Measurements from ENCODE around the gene RASSF3. TPM values are rescaled to one million over a fixed set of nuclear protein-coding genes. Genes with fewer than 3 reads are reported as not detected.

RASSF3 gene
- total and polyA plus RNA-seq, 2 donors, result 9.4 to 22.8 TPM

GRCh38 chr12:64634508-64635092 lies 24.3 kb downstream of the RASSF3 start:
- H3K36me3 ChIP-seq (ENCODE audit: control insufficient read depth in 2 of 2, insufficient read depth in 2 of 2, low read length in 1 of 2), result peaks cover 0 to 3% of the 10 kb centered on the region in 2 donors
- no peak overlapping the region for H3K27ac ChIP-seq (ENCODE audit: low read depth in 1 of 2, low read length in 1 of 2)
- no peaks in the 10 kb centered on the region for H3K4me1 ChIP-seq (ENCODE audit: control insufficient read depth in 2 of 2, insufficient read depth in 2 of 2, low read length in 2 of 2)
- DNase-seq (ENCODE audit: low read depth in 6 of 9, low spot score in 9 of 9), result no peak
- WGBS, result 98% methylated on average over 7 of the region's 7 CpGs
- no peaks in the 10 kb centered on the region for H3K27me3 ChIP-seq (ENCODE audit: control insufficient read depth in 2 of 2, insufficient read depth in 1 of 2, low read length in 1 of 2)
- H3K4me3 ChIP-seq (ENCODE audit: low read length in 2 of 2), result no peak overlapping the region
- H3K9me3 ChIP-seq (ENCODE audit: control insufficient read depth in 2 of 2, insufficient read depth in 1 of 2, low read length in 1 of 2), result peaks cover 0 to 4% of the 10 kb centered on the region in 2 donors

GRCh38 chr12:64635356-64635998 lies 25.2 kb downstream of the RASSF3 start:
- H3K9me3 ChIP-seq (ENCODE audit: control insufficient read depth in 2 of 2, insufficient read depth in 1 of 2, low read length in 1 of 2), result peaks cover 0 to 4% of the 10 kb centered on the region in 2 donors
- no peaks in the 10 kb centered on the region for H3K27me3 ChIP-seq (ENCODE audit: control insufficient read depth in 2 of 2, insufficient read depth in 1 of 2, low read length in 1 of 2)
- 98% methylated on average over 5 of the region's 5 CpGs for WGBS
- no peak overlapping the region for H3K27ac ChIP-seq (ENCODE audit: low read depth in 1 of 2, low read length in 1 of 2)
- no peaks in the 10 kb centered on the region for H3K36me3 ChIP-seq (ENCODE audit: control insufficient read depth in 2 of 2, insufficient read depth in 2 of 2, low read length in 1 of 2)
- no peak for DNase-seq (ENCODE audit: low read depth in 6 of 9, low spot score in 9 of 9)
- no peak overlapping the region for H3K4me3 ChIP-seq (ENCODE audit: low read length in 2 of 2)
- no peaks in the 10 kb centered on the region for H3K4me1 ChIP-seq (ENCODE audit: control insufficient read depth in 2 of 2, insufficient read depth in 2 of 2, low read length in 2 of 2)

GRCh38 chr12:64636856-64637255 lies 26.6 kb downstream of the RASSF3 start:
- no peak for DNase-seq (ENCODE audit: low read depth in 6 of 9, low spot score in 9 of 9)
- no peaks in the 10 kb centered on the region for H3K4me1 ChIP-seq (ENCODE audit: control insufficient read depth in 2 of 2, insufficient read depth in 2 of 2, low read length in 2 of 2)
- no peak overlapping the region for H3K27ac ChIP-seq (ENCODE audit: low read depth in 1 of 2, low read length in 1 of 2)
- over 99% methylated on average over 2 of the region's 2 CpGs for WGBS
- H3K27me3 ChIP-seq (ENCODE audit: control insufficient read depth in 2 of 2, insufficient read depth in 1 of 2, low read length in 1 of 2), result no peaks in the 10 kb centered on the region
- peaks cover 0 to 4% of the 10 kb centered on the region in 2 donors for H3K9me3 ChIP-seq (ENCODE audit: control insufficient read depth in 2 of 2, insufficient read depth in 1 of 2, low read length in 1 of 2)
- no peak overlapping the region for H3K4me3 ChIP-seq (ENCODE audit: low read length in 2 of 2)
- no peaks in the 10 kb centered on the region for H3K36me3 ChIP-seq (ENCODE audit: control insufficient read depth in 2 of 2, insufficient read depth in 2 of 2, low read length in 1 of 2)

GRCh38 chr12:64639466-64639865 lies 29.2 kb downstream of the RASSF3 start:
- Histone ChIP-seq H3K4me1 (ENCODE audit: control insufficient read depth in 2 of 2, insufficient read depth in 2 of 2, low read length in 2 of 2) (no peaks in the 10 kb centered on the region), H3K27ac (ENCODE audit: low read depth in 1 of 2, low read length in 1 of 2) (no peak overlapping the region), H3K36me3 (ENCODE audit: control insufficient read depth in 2 of 2, insufficient read depth in 2 of 2, low read length in 1 of 2) (no peaks in the 10 kb centered on the region), H3K27me3 (ENCODE audit: control insufficient read depth in 2 of 2, insufficient read depth in 1 of 2, low read length in 1 of 2) (no peaks in the 10 kb centered on the region), H3K4me3 (ENCODE audit: low read length in 2 of 2) (no peak overlapping the region), H3K9me3 (ENCODE audit: control insufficient read depth in 2 of 2, insufficient read depth in 1 of 2, low read length in 1 of 2) (no peaks in the 10 kb centered on the region)
- no peak for DNase-seq (ENCODE audit: low read depth in 6 of 9, low spot score in 9 of 9)
- WGBS, result 92% methylated on average over 1 of the region's 1 CpG

- Histone ChIP-seq H3K4me1 (ENCODE audit: control insufficient read depth in 2 of 2, insufficient read depth in 2 of 2, low read length in 2 of 2) (no peaks in the 10 kb centered on the region), H3K27ac (ENCODE audit: low read depth in 1 of 2, low read length in 1 of 2) (no peak overlapping the region)
Measured at GRCh38 chr12:64646318-64646717, 36.0 kb downstream of the RASSF3 start.

GRCh38 chr12:64649487-64649886 lies 39.2 kb downstream of the RASSF3 start:
- Histone ChIP-seq H3K27ac (ENCODE audit: low read depth in 1 of 2, low read length in 1 of 2) (no peak overlapping the region), H3K9me3 (ENCODE audit: control insufficient read depth in 2 of 2, insufficient read depth in 1 of 2, low read length in 1 of 2) (no peaks in the 10 kb centered on the region), H3K36me3 (ENCODE audit: control insufficient read depth in 2 of 2, insufficient read depth in 2 of 2, low read length in 1 of 2) (no peaks in the 10 kb centered on the region), H3K4me3 (ENCODE audit: low read length in 2 of 2) (no peak overlapping the region), H3K4me1 (ENCODE audit: control insufficient read depth in 2 of 2, insufficient read depth in 2 of 2, low read length in 2 of 2) (no peaks in the 10 kb centered on the region), H3K27me3 (ENCODE audit: control insufficient read depth in 2 of 2, insufficient read depth in 1 of 2, low read length in 1 of 2) (no peaks in the 10 kb centered on the region)
- no peak for DNase-seq (ENCODE audit: low read depth in 6 of 9, low spot score in 9 of 9)
- 98% methylated on average over 6 of the region's 6 CpGs for WGBS

More at GRCh38 chr12:64646318-64646717, 36.0 kb downstream of the RASSF3 start:
- no peaks in the 10 kb centered on the region for H3K27me3 ChIP-seq (ENCODE audit: control insufficient read depth in 2 of 2, insufficient read depth in 1 of 2, low read length in 1 of 2)
- H3K4me3 ChIP-seq (ENCODE audit: low read length in 2 of 2), result no peak overlapping the region
- no peaks in the 10 kb centered on the region for H3K36me3 ChIP-seq (ENCODE audit: control insufficient read depth in 2 of 2, insufficient read depth in 2 of 2, low read length in 1 of 2)
- H3K9me3 ChIP-seq (ENCODE audit: control insufficient read depth in 2 of 2, insufficient read depth in 1 of 2, low read length in 1 of 2), result no peaks in the 10 kb centered on the region
- DNase-seq (ENCODE audit: low read depth in 6 of 9, low spot score in 9 of 9), result no peak

GRCh38 chr12:64650762-64651161 lies 40.5 kb downstream of the RASSF3 start:
- no peaks in the 10 kb centered on the region for H3K27me3 ChIP-seq (ENCODE audit: control insufficient read depth in 2 of 2, insufficient read depth in 1 of 2, low read length in 1 of 2)
- no peaks in the 10 kb centered on the region for H3K4me1 ChIP-seq (ENCODE audit: control insufficient read depth in 2 of 2, insufficient read depth in 2 of 2, low read length in 2 of 2)
- H3K9me3 ChIP-seq (ENCODE audit: control insufficient read depth in 2 of 2, insufficient read depth in 1 of 2, low read length in 1 of 2), result no peaks in the 10 kb centered on the region
- 97% methylated on average over 4 of the region's 4 CpGs for WGBS
- H3K4me3 ChIP-seq (ENCODE audit: low read length in 2 of 2), result no peak overlapping the region
- DNase-seq (ENCODE audit: low read depth in 6 of 9, low spot score in 9 of 9), result no peak
- no peaks in the 10 kb centered on the region for H3K36me3 ChIP-seq (ENCODE audit: control insufficient read depth in 2 of 2, insufficient read depth in 2 of 2, low read length in 1 of 2)
- no peak overlapping the region for H3K27ac ChIP-seq (ENCODE audit: low read depth in 1 of 2, low read length in 1 of 2)

GRCh38 chr12:64652346-64652745 lies 42.1 kb downstream of the RASSF3 start:
- Histone ChIP-seq H3K27ac (ENCODE audit: low read depth in 1 of 2, low read length in 1 of 2) (no peak overlapping the region), H3K36me3 (ENCODE audit: control insufficient read depth in 2 of 2, insufficient read depth in 2 of 2, low read length in 1 of 2) (no peaks in the 10 kb centered on the region), H3K4me3 (ENCODE audit: low read length in 2 of 2) (no peak overlapping the region), H3K9me3 (ENCODE audit: control insufficient read depth in 2 of 2, insufficient read depth in 1 of 2, low read length in 1 of 2) (no peaks in the 10 kb centered on the region), H3K27me3 (ENCODE audit: control insufficient read depth in 2 of 2, insufficient read depth in 1 of 2, low read length in 1 of 2) (no peaks in the 10 kb centered on the region), H3K4me1 (ENCODE audit: control insufficient read depth in 2 of 2, insufficient read depth in 2 of 2, low read length in 2 of 2) (no peaks in the 10 kb centered on the region)
- WGBS, result 86% methylated on average over 2 of the region's 2 CpGs
- no peak for DNase-seq (ENCODE audit: low read depth in 6 of 9, low spot score in 9 of 9)

GRCh38 chr12:64653123-64653522 lies 42.8 kb downstream of the RASSF3 start:
- no peak overlapping the region for H3K4me3 ChIP-seq (ENCODE audit: low read length in 2 of 2)
- H3K9me3 ChIP-seq (ENCODE audit: control insufficient read depth in 2 of 2, insufficient read depth in 1 of 2, low read length in 1 of 2), result no peaks in the 10 kb centered on the region
- no peak for DNase-seq (ENCODE audit: low read depth in 6 of 9, low spot score in 9 of 9)
- H3K27ac ChIP-seq (ENCODE audit: low read depth in 1 of 2, low read length in 1 of 2), result no peak overlapping the region
- WGBS, result 93% methylated on average over 1 of the region's 1 CpG
- no peaks in the 10 kb centered on the region for H3K4me1 ChIP-seq (ENCODE audit: control insufficient read depth in 2 of 2, insufficient read depth in 2 of 2, low read length in 2 of 2)
- H3K27me3 ChIP-seq (ENCODE audit: control insufficient read depth in 2 of 2, insufficient read depth in 1 of 2, low read length in 1 of 2), result no peaks in the 10 kb centered on the region
- no peaks in the 10 kb centered on the region for H3K36me3 ChIP-seq (ENCODE audit: control insufficient read depth in 2 of 2, insufficient read depth in 2 of 2, low read length in 1 of 2)

Measured in thymus (tissue), 11 donors.